Measurements from ENCODE around the gene PTPRU. TPM values are rescaled to one million over a fixed set of nuclear protein-coding genes. Genes with fewer than 3 reads are reported as not detected.

Gene PTPRU
- polyA plus RNA-seq, 2 of the 4 experiments (the other 2 are of a cell fraction) = 5.7 to 6.1 TPM

- TF ChIP-seq PBX3 (IDR thresholded peaks at IDR 0.05) = no peak
- TF ChIP-seq POLR2A (IDR thresholded peaks at IDR 0.05; ENCODE audit: low read length) = no peak
- no peak for TF ChIP-seq BCL3 (IDR thresholded peaks at IDR 0.05)
- no peak for TF ChIP-seq ZNF302 (CRISPR knock-in tag; IDR thresholded peaks at IDR 0.05)
These were observed 34.7 kb upstream of the PTPRU start (continued) for GRCh38 chr1:29201595-29202051.

- CTCF ChIA-PET = interaction anchor here (0.6 to 4.2 kb wide), 27 partner anchors 9 to 1507 kb away, joined by 3 to 30 read pairs (median 4); partner anchors contain the start of genes SRSF4 and TMEM200B
- ATAC-seq = no peak
- Histone ChIP-seq H3K9me3 (no peaks in the 10 kb centered on the region), H3K4me1 (peaks cover 9% of the 10 kb centered on the region), H3K4me3 (no peak overlapping the region), H3K27ac (peak overlapping the region in 1 of 2 experiments; percentile 65; a peak in 2 of 6 replicates), H3K4me2 (no peak overlapping the region)
- FAIRE-seq = no peak
- no peak for DNase-seq (ENCODE audit: low read depth in 1 of 2, low spot score in 1 of 2)
- TF ChIP-seq ZC3H11A (IDR thresholded peaks at IDR 0.05) (no peak), CBX2 (IDR thresholded peaks at IDR 0.05; ENCODE audit: borderline replicate concordance, low read depth) (no peak), ATOH8 (CRISPR knock-in tag; IDR thresholded peaks at IDR 0.05; ENCODE audit: low read depth) (no peak), MAZ (IDR thresholded peaks at IDR 0.05; ENCODE audit: borderline replicate concordance, low read depth, low read length) (no peak), KDM1A (IDR thresholded peaks at IDR 0.05; ENCODE audit: low read depth) (no peak), SMC3 (IDR thresholded peaks at IDR 0.05) (no peak), FOSL2 (IDR thresholded peaks at IDR 0.05) (no peak), FOSL2 (CRISPR knock-in tag; IDR thresholded peaks at IDR 0.05) (no peak)
- WGBS (ENCODE audit: missing lambda C conversion rate) = 100% methylated on average over 1 of the region's 1 CpG
- POLR2A ChIA-PET = interaction anchor here (1.0 to 1.2 kb wide), 2 partner anchors 20 to 320 kb away, joined by 3 to 4 read pairs; partner anchors contain the start of gene SRSF4
These were observed 34.3 kb upstream of the PTPRU start for GRCh38 chr1:29202053-29202452.

GRCh38 chr1:29202584-29203340 is 33.6 kb upstream of the PTPRU start:
- Histone ChIP-seq H3K4me3 (no peak overlapping the region), H3K4me1 (peaks cover 6% of the 10 kb centered on the region), H3K9me3 (no peaks in the 10 kb centered on the region), H3K4me2 (peak overlapping the region; percentile 16; the same call in 1 of the 3 replicates), H3K27ac (peak overlapping the region in 1 of 2 experiments; percentile 65; a peak in 3 of 6 replicates)
- WGBS (ENCODE audit: missing lambda C conversion rate) = 29% methylated on average over 11 of the region's 14 CpGs
- DNase-seq (ENCODE audit: low read depth in 1 of 2, low spot score in 1 of 2) (peak; percentile 88 to 90), ATAC-seq (peak; percentile 96 to 99), FAIRE-seq (peak; percentile 67)
- TF ChIP-seq MAFK (IDR thresholded peaks at IDR 0.05; ENCODE audit: partially characterized antibody) (peak; percentile 50), PHF8 (IDR thresholded peaks at IDR 0.05; ENCODE audit: borderline replicate concordance, low read depth) (no peak), JUN (IDR thresholded peaks at IDR 0.05) (no peak), SMC3 (IDR thresholded peaks at IDR 0.05) (peak; percentile 72), FOSL2 (IDR thresholded peaks at IDR 0.05) (0 out of 2 replicates have a peak, but pooled peaks have one; percentile 29), FOSL2 (CRISPR knock-in tag; IDR thresholded peaks at IDR 0.05) (peak; percentile 85), RAD21 (conservative IDR thresholded peaks at IDR 0.05 in 1 of 2, IDR thresholded peaks at IDR 0.05 in 1 of 2) (peak; percentile 83 to 91), ATOH8 (CRISPR knock-in tag; IDR thresholded peaks at IDR 0.05; ENCODE audit: low read depth) (no peak), MAX (IDR thresholded peaks at IDR 0.05) (peak; percentile 35; the same call in 1 of the 2 replicates), CTCF (IDR thresholded peaks at IDR 0.05) (peak; percentile 80), RCOR1 (IDR thresholded peaks at IDR 0.05; ENCODE audit: low read depth, low read length) (no peak), CEBPB (IDR thresholded peaks at IDR 0.05) (peak in 1 of 2 experiments; percentile 15; a peak in 1 of 4 replicates)
- ChIA-PET CTCF (interaction anchor here (0.6 to 4.2 kb wide), 30 partner anchors 10 to 1506 kb away, joined by 3 to 30 read pairs (median 4); partner anchors contain the start of genes SRSF4 and TMEM200B), POLR2A (interaction anchor here (0.6 to 1.2 kb wide), 3 partner anchors 21 to 652 kb away, joined by 3 to 9 read pairs (median 4); partner anchors contain the start of gene SRSF4)
